Right lobe of liver (tissue), 4 donors: Measurements from ENCODE around the gene EFCAB7.

Experiments
- CTCF ChIP-seq, 4 donors: fragments of 200-600 bp in 3 of 4; fragments of 450-650 bp in 1 of 4; IDR thresholded peaks; one replicate each; pipeline versions ENCODE4 v1.5.1 to v1.8.0; 2016 to 2022; ENCODE audit warnings: antibody characterized with exemption in 4 of 4, mild to moderate bottlenecking in 2 of 4
- POLR2A ChIP-seq: fragments of 450-650 bp; IDR thresholded peaks from one replicate; pipeline ENCODE4 v1.6.1; 2017; ENCODE audit warnings: antibody characterized with exemption, mild to moderate bottlenecking
- donor health status: DM: no; HTN: no; CAD: no.
- donor health status: DM: no; HTN: no; CAD: no.
- donor health status: DM: no; HTN: yes; CAD: no.

DNA sequence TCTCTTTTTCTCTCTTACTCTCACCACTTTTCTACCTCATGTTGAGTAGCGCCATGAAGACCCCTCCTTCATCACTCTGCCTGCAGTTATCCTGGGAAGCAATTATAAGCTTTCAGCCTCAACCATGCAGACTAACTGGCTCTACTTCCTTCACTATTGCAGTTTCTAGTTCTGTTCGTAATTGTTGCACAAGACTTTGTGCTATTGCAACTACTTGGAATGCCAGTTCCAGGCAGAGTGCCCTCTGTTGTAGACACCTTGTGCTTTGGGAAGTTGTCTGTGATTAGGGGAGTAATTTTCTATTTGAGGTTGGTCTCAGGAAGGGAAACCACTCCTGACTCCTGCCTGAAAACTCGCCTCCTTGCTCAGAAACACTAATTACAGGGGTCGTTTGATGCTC, 89.2 kb downstream of the EFCAB7 start:
- peak in 1 of 4 donors; percentile 18 for TF ChIP-seq CTCF (IDR thresholded peaks at IDR 0.05)
- TF ChIP-seq POLR2A = no peak
